Endometrium (tissue), 2 donors: ENCODE results near the gene MARCKSL1.
"Not testable (repeated sequence)": the region's sequence is repeated elsewhere in the genome, so short reads cannot be mapped to it uniquely, and the experiment has no call there.

Experiments
- FAIRE-seq: peaks from 2 replicates; lab custom pipeline; 2012; peaks lifted over from hg19 to GRCh38; lab: Jason Lieb, UNC
- donor health status: control.
- donor health status: control.

Gene MARCKSL1

GRCh38 chr1:32289256-32289655 is 46.8 kb downstream of the MARCKSL1 start:
- no peak for FAIRE-seq

- no peak for FAIRE-seq
These were observed 49.3 kb downstream of the MARCKSL1 start for GRCh38 chr1:32286763-32287162.

- no peak for FAIRE-seq
These were observed 50.4 kb downstream of the MARCKSL1 start for GRCh38 chr1:32285658-32286057.

- FAIRE-seq: not testable (repeated sequence)
These were observed 51.3 kb downstream of the MARCKSL1 start for GRCh38 chr1:32284777-32285176.
